CD4-positive, alpha-beta T cell (primary cell): Measurements from ENCODE around the gene POGZ. TPM values are rescaled to one million over a fixed set of nuclear protein-coding genes. Genes with fewer than 3 reads are reported as not detected.

Experiments
- ATAC-seq: fragments of 200-7000 bp; cut with Tn5 transposase; one replicate; pipeline ENCODE4 v1.10.0; 2022; ENCODE audit warnings: mild to moderate bottlenecking; ENCODE audit not compliant: poor library complexity
- CTCF ChIA-PET: fragments of 350-600 bp; sonication (Branson Sonifier 250); formaldehyde crosslinking; loops from one replicate; lab custom pipeline; 2021; ENCODE audit warnings: antibody characterized with exemption, inconsistent platforms; lab: Charles Lee
- POLR2A ChIA-PET: fragments of 350-600 bp; sonication (Branson Sonifier 250); formaldehyde crosslinking; loops from one replicate; lab custom pipeline; 2021; ENCODE audit warnings: antibody characterized with exemption, inconsistent platforms; lab: Charles Lee
- DNase-seq, 14 experiments: peaks; one replicate each; pipeline ENCODE4 v3.0.0-alpha.2; 2013 to 2020; ENCODE audit warnings: mixed read lengths in 2 of 14
- H3K27ac ChIP-seq, 2 donors: one replicate each; pipeline versions ENCODE4 v1.5.1 to v1.7.0; 2013; ENCODE audit warnings: low read length in 2 of 2, low read depth in 1 of 2, mild to moderate bottlenecking in 1 of 2
- H3K27me3 ChIP-seq, 2 experiments: 1 replicate in 1 of 2; 2 replicates in 1 of 2; pipeline versions ENCODE4 v1.6.1 to v1.7.0; 2013; ENCODE audit warnings: low read length in 2 of 2, control low read depth in 1 of 2, mild to moderate bottlenecking in 1 of 2, moderate library complexity in 1 of 2; ENCODE audit not compliant: insufficient read depth in 2 of 2, control insufficient read depth in 1 of 2
- H3K36me3 ChIP-seq: one replicate; pipeline ENCODE4 v1.6.1; 2013; ENCODE audit warnings: low read length, control low read depth; ENCODE audit not compliant: insufficient read depth
- H3K4me1 ChIP-seq: one replicate; pipeline ENCODE4 v1.6.1; 2013; ENCODE audit warnings: low read length, control low read depth; ENCODE audit not compliant: insufficient read depth
- H3K4me3 ChIP-seq: one replicate; pipeline ENCODE4 v1.5.1; 2013; ENCODE audit warnings: mild to moderate bottlenecking, low read length, moderate library complexity
- H3K9me3 ChIP-seq, 2 experiments: 1 replicate in 1 of 2; 2 replicates in 1 of 2; pipeline versions ENCODE4 v1.6.1 to v1.7.0; 2013; ENCODE audit warnings: low read length in 2 of 2, mild to moderate bottlenecking in 2 of 2, control low read depth in 1 of 2, moderate library complexity in 1 of 2; ENCODE audit not compliant: control insufficient read depth in 1 of 2, insufficient read depth in 1 of 2
- H3K27ac Mint-ChIP-seq: one replicate; pipeline ENCODE4 v1.8.0; 2020; ENCODE audit warnings: mixed read lengths
- H3K27me3 Mint-ChIP-seq: one replicate; pipeline ENCODE4 v1.8.0; 2021; ENCODE audit warnings: mixed read lengths
- H3K36me3 Mint-ChIP-seq: one replicate; pipeline ENCODE4 v1.8.0; 2021; ENCODE audit warnings: low read depth, mixed read lengths
- H3K4me1 Mint-ChIP-seq: one replicate; pipeline ENCODE4 v1.8.0; 2021; ENCODE audit warnings: low read depth, mixed read lengths
- H3K4me3 Mint-ChIP-seq: one replicate; pipeline ENCODE4 v1.8.0; 2020; ENCODE audit warnings: mild to moderate bottlenecking, mixed read lengths
- H3K9me3 Mint-ChIP-seq: one replicate; pipeline ENCODE4 v1.8.0; 2020; ENCODE audit warnings: mixed read lengths
- CTCF ChIP-seq: fragments of 200-600 bp; IDR thresholded peaks from one replicate; pipeline ENCODE4 v1.8.0; 2022; ENCODE audit warnings: antibody characterized with exemption, mild to moderate bottlenecking
- intact Hi-C, 2 experiments: fragments of 100-400 bp; cut with DNase I in 1 of 2; cut with micrococcal nuclease in 1 of 2; formaldehyde crosslinking; loops; one replicate each; pipeline versions ENCODE4 v1.15.1 to v1.9.0; 2023 to 2025; cut with DNase I, micrococcal nuclease
- total RNA-seq, 174 experiments: library from RNA in 2 of 174; stranded (reverse) in 2 of 174; gene quantifications; one replicate each; pipeline ENCODE4 v1.2.3 and lab custom pipeline; 2021 to 2026

POGZ gene
- total RNA-seq, 2 experiments from 2014 or later: 97.8 to 99.4 TPM

DNA sequence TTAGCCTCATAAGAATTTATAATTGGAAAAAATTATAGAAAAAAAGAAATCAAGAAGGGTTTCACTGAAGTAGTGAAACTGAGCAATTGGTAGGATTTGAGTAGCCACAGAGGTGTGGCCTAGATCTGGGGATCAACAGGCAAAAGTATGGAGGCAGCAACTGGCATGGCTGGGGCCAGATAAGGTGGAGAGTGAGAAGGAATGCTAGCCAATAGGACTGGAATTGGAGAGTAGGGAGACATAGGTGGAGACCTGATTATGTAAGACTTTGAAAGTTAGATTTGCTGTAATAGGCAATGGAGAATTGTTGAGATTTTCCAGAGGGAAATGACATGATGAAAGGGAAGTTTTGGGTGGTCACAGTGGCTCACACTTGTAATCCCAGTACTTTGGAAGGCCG lies 27.3 kb upstream of the POGZ start:
- CTCF ChIA-PET: no interaction called here

DNA sequence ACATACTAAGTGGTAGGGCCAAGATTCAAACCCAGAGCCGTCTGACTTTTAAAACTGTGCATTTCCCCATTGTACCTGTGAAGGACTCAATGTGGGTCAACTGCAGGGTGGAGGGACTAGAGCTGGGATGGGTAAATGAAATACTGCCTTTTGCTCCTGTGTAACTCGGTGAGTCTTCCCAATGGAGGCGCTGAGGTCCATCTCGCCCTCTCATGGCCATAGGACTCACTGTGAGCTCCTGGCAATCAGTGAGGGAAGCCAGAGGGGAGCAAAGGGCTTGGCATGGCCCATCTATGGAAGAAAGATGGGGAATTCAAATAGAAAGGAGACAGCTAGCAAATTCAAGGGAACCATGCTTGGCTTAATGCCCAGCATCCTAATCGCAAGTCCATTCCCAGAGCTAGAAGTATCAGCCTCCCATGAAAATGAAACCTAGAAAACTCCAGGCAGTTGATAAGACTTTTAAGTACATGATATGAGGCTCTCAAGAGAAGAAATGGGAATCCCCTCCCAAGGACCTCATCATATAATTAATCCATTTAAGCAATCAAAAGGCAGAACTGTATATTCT lies 26.5 kb upstream of the POGZ start:
- DNase-seq (no peak), ATAC-seq (no peak)
- no peaks in the 10 kb centered on the region for H3K36me3 Mint-ChIP-seq
- no peak overlapping the region for H3K4me3 ChIP-seq
- no peak overlapping the region for H3K4me3 Mint-ChIP-seq
- no peaks in the 10 kb centered on the region for H3K36me3 ChIP-seq
- no peak overlapping the region for H3K27ac ChIP-seq
- peaks cover 0 to 6% of the 10 kb centered on the region in 2 experiments for H3K9me3 ChIP-seq
- H3K9me3 Mint-ChIP-seq: peaks cover 1% of the 10 kb centered on the region
- no peaks in the 10 kb centered on the region for H3K4me1 ChIP-seq
- H3K27me3 ChIP-seq: no peaks in the 10 kb centered on the region
- H3K4me1 Mint-ChIP-seq: no peaks in the 10 kb centered on the region
- no peaks in the 10 kb centered on the region for H3K27me3 Mint-ChIP-seq
- ChIA-PET POLR2A (no interaction called here), CTCF (no interaction called here)
- TF ChIP-seq CTCF: no peak
- intact Hi-C loops: no loop called here
- no peak overlapping the region for H3K27ac Mint-ChIP-seq

More for the DNA sequence above, 27.3 kb upstream of the POGZ start:
- no peak for TF ChIP-seq CTCF
- DNase-seq (no peak), ATAC-seq (no peak)
- Mint-ChIP-seq H3K27ac (no peak overlapping the region), H3K9me3 (peaks cover 1% of the 10 kb centered on the region), H3K27me3 (no peaks in the 10 kb centered on the region), H3K4me3 (no peak overlapping the region), H3K36me3 (no peaks in the 10 kb centered on the region), H3K4me1 (no peaks in the 10 kb centered on the region)
- POLR2A ChIA-PET: no interaction called here
- no peak overlapping the region for H3K27ac ChIP-seq
- H3K36me3 ChIP-seq: no peaks in the 10 kb centered on the region
- H3K27me3 ChIP-seq: no peaks in the 10 kb centered on the region
- H3K4me3 ChIP-seq: no peak overlapping the region
- H3K9me3 ChIP-seq: peaks cover 0 to 6% of the 10 kb centered on the region in 2 experiments
- H3K4me1 ChIP-seq: no peaks in the 10 kb centered on the region
- intact Hi-C loops: no loop called here

DNA sequence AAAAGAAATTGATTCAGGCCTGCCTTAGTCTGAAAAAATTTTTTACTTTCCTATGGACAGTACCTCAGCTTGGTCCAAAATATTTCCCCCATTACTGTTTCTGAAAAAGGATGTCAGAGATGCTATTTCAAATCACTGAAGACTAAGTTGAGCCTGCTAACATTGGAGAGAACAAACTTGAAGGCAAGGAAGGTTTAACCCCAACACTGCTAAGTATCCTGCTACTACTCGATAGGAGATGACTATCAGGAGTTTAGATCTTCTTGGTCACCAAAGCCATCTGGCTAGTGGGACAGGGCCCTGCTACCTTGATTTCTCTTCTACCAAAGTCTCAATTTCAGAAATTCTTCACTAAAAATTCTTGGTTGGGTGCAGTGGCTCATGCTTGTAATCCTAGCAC lies 22.7 kb upstream of the POGZ start:
- H3K36me3 Mint-ChIP-seq: no peaks in the 10 kb centered on the region
- H3K4me1 ChIP-seq: no peaks in the 10 kb centered on the region

More for the DNA sequence above, 22.7 kb upstream of the POGZ start:
- CTCF ChIA-PET: no interaction called here
- Histone ChIP-seq H3K27me3 (no peaks in the 10 kb centered on the region), H3K9me3 (peaks cover 0 to 6% of the 10 kb centered on the region in 2 experiments), H3K36me3 (no peaks in the 10 kb centered on the region), H3K4me3 (no peak overlapping the region), H3K27ac (no peak overlapping the region)
- no peak overlapping the region for H3K4me3 Mint-ChIP-seq
- POLR2A ChIA-PET: no interaction called here
- no peak for ATAC-seq
- peaks cover 1% of the 10 kb centered on the region for H3K9me3 Mint-ChIP-seq
- H3K4me1 Mint-ChIP-seq: no peaks in the 10 kb centered on the region
- peaks cover under 1% of the 10 kb centered on the region for H3K27me3 Mint-ChIP-seq
- no peak overlapping the region for H3K27ac Mint-ChIP-seq
- intact Hi-C loops: no loop called here
- no peak for TF ChIP-seq CTCF
- no peak for DNase-seq
